ENCODE data around the gene SLC7A11.

The SLC7A11 gene

GRCh38 chr4:138279286-138279685 lies 37.1 kb upstream of the SLC7A11 start:
- no peak for ATAC-seq
- TF ChIP-seq ZNF8 (CRISPR knock-in tag; IDR thresholded peaks at IDR 0.05) (no peak), PATZ1 (CRISPR knock-in tag; IDR thresholded peaks at IDR 0.05; ENCODE audit: borderline replicate concordance) (no peak), CSRNP3 (CRISPR knock-in tag; IDR thresholded peaks at IDR 0.05) (no peak)

- TF ChIP-seq TOX (CRISPR knock-in tag; IDR thresholded peaks at IDR 0.05; ENCODE audit: borderline replicate concordance) (no peak), GLIS3 (CRISPR knock-in tag; IDR thresholded peaks at IDR 0.05) (no peak), ZFP3 (CRISPR knock-in tag; IDR thresholded peaks at IDR 0.05) (no peak), ESRRG (CRISPR knock-in tag; IDR thresholded peaks at IDR 0.05) (no peak), CSRNP3 (CRISPR knock-in tag; IDR thresholded peaks at IDR 0.05) (no peak), ZNF70 (CRISPR knock-in tag; IDR thresholded peaks at IDR 0.05) (no peak), ISL1 (CRISPR knock-in tag; IDR thresholded peaks at IDR 0.05) (no peak), ZFP30 (CRISPR knock-in tag; IDR thresholded peaks at IDR 0.05) (no peak), SNAI2 (CRISPR knock-in tag; IDR thresholded peaks at IDR 0.05) (no peak), ZNF8 (CRISPR knock-in tag; IDR thresholded peaks at IDR 0.05) (no peak), PPARA (CRISPR knock-in tag; IDR thresholded peaks at IDR 0.05; ENCODE audit: borderline replicate concordance) (no peak), TCF4 (CRISPR knock-in tag; IDR thresholded peaks at IDR 0.05; ENCODE audit: borderline replicate concordance) (no peak), POU6F1 (CRISPR knock-in tag; IDR thresholded peaks at IDR 0.05; ENCODE audit: borderline replicate concordance, low read depth) (no peak), ZC3H10 (CRISPR knock-in tag; IDR thresholded peaks at IDR 0.05) (no peak), ARNTL (CRISPR knock-in tag; IDR thresholded peaks at IDR 0.05; ENCODE audit: borderline replicate concordance, low read depth) (no peak), PATZ1 (CRISPR knock-in tag; IDR thresholded peaks at IDR 0.05; ENCODE audit: borderline replicate concordance) (no peak)
- TF ChIP-seq, protein P1, sequence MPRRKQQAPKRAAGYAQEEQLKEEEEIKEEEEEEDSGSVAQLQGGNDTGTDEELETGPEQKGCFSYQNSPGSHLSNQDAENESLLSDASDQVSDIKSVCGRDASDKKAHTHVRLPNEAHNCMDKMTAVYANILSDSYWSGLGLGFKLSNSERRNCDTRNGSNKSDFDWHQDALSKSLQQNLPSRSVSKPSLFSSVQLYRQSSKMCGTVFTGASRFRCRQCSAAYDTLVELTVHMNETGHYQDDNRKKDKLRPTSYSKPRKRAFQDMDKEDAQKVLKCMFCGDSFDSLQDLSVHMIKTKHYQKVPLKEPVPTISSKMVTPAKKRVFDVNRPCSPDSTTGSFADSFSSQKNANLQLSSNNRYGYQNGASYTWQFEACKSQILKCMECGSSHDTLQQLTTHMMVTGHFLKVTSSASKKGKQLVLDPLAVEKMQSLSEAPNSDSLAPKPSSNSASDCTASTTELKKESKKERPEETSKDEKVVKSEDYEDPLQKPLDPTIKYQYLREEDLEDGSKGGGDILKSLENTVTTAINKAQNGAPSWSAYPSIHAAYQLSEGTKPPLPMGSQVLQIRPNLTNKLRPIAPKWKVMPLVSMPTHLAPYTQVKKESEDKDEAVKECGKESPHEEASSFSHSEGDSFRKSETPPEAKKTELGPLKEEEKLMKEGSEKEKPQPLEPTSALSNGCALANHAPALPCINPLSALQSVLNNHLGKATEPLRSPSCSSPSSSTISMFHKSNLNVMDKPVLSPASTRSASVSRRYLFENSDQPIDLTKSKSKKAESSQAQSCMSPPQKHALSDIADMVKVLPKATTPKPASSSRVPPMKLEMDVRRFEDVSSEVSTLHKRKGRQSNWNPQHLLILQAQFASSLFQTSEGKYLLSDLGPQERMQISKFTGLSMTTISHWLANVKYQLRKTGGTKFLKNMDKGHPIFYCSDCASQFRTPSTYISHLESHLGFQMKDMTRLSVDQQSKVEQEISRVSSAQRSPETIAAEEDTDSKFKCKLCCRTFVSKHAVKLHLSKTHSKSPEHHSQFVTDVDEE (CRISPR knock-in tag; IDR thresholded peaks at IDR 0.05) = no peak
- ATAC-seq = no peak
Observed at GRCh38 chr4:138277133-138277532, 35.0 kb upstream of the SLC7A11 start.

DNA sequence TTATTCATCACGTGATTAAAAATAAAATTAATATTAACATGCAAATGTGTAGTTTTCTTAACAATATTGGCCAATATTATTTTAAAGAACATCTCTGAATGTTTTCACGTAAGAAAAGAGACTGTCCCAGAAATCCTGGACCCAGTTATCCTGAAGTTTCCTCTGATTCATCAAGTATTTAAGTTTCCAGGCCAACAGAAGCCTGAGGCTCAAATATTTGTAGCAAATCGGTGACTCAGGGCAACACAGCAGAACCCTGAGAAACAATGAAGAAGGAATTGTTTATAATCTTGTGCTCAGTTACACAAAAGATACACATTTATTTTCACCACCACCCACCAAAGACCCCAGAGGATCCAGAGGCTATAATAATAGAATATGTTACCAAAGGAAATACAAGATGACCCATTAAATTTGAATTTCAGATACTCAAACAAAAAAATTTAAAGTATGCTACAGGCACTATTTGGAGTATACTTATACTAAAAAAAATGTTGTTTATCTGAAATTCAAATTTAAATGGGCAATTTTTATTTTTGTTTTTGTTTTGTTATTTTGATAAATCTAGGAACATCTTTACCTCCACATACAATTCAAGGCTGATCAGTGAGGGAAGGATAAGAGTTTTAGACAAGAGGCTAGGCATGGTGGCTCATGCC lies 33.9 kb upstream of the SLC7A11 start:
- no peak for TF ChIP-seq ZFP3 (CRISPR knock-in tag; IDR thresholded peaks at IDR 0.05)
- no peak for TF ChIP-seq ARNTL (CRISPR knock-in tag; IDR thresholded peaks at IDR 0.05; ENCODE audit: borderline replicate concordance, low read depth)
- TF ChIP-seq OSR1 (CRISPR knock-in tag; IDR thresholded peaks at IDR 0.05) = no peak
- TF ChIP-seq, protein P2, sequence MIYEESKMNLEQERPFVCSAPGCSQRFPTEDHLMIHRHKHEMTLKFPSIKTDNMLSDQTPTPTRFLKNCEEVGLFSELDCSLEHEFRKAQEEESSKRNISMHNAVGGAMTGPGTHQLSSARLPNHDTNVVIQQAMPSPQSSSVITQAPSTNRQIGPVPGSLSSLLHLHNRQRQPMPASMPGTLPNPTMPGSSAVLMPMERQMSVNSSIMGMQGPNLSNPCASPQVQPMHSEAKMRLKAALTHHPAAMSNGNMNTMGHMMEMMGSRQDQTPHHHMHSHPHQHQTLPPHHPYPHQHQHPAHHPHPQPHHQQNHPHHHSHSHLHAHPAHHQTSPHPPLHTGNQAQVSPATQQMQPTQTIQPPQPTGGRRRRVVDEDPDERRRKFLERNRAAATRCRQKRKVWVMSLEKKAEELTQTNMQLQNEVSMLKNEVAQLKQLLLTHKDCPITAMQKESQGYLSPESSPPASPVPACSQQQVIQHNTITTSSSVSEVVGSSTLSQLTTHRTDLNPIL (CRISPR knock-in tag; IDR thresholded peaks at IDR 0.05; ENCODE audit: low read depth) = no peak
- TF ChIP-seq ESRRG (CRISPR knock-in tag; IDR thresholded peaks at IDR 0.05) = no peak
- TF ChIP-seq POU6F1 (CRISPR knock-in tag; IDR thresholded peaks at IDR 0.05; ENCODE audit: borderline replicate concordance, low read depth) = no peak
- TF ChIP-seq ZC3H10 (CRISPR knock-in tag; IDR thresholded peaks at IDR 0.05) = no peak
- TF ChIP-seq ISL1 (CRISPR knock-in tag; IDR thresholded peaks at IDR 0.05) = no peak
- TF ChIP-seq RARB (CRISPR knock-in tag; IDR thresholded peaks at IDR 0.05) = no peak
- ATAC-seq = peak; percentile 97
